Right forelimb (tissue), 1 donor: ENCODE data around the gene LZIC.

ENCODE experiments used
- DNase-seq: peaks from one replicate; pipeline ENCODE4 v3.0.0-alpha.2; 2018

The LZIC gene

DNA sequence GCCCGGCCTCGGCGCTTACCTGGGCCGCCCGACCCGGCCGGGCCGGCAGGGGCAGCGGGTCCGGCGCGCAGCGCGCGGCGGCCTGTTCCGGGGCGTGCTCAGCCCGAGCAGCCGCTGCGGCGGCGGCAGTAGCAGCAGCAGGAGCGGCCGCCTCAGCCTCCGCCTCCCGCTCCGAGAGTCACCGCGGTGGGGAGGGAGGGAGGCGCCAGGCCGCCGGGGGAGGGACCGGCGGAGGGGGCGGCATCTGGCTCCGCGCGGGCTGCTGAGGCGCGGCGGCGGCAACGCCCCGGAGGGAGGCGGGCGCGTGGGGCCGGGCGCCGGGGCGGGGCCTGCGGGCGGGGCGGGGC lies 33.1 kb downstream of the LZIC start, which contains the start of gene CTNNBIP1:
CTNNBIP1 (minus strand) TSS at position 194 of the 347 bp plus-strand sequence. CDS start 38,205 bp downstream, outside the sequence.
- DNase-seq: no peak

DNA sequence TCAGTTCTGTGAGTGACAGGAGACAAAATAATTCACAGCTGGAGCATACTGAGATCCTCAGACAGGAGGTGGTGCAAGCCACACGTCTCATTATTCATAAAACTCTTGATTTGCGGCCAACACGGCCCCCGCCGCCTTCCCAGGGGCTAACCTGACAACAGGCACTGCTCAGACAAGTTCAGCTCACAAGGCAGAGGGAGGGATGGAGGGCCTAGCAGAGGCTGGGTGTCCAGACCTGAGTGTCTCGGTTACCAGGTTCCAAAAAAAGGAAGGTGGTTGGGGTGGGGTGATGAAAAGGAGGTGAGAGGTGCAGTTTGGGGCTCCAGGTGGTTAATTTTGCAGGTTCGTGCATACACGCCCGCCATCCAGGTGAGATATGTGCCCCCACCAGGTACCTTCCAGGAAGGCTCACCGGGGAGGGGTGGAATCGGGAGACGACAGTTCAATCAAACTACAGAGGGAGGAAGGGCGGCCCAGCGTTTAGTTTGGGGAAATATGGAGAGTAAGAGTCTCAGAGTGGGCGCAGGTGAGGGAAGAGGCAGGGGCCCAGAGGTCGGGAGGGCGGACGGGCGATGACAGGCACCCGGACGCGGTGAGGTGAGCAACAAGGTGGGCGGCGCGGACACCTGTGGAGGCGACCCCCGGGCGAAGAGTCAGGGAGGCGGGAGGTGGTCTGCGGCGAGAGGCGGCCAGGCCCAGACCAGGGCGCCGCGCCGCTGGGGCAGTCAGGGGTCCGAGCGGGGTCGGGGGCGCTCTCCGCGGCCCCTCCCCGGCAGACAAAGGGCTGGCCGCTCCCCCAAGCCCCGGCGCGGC lies 33.8 kb downstream of the LZIC start:
- DNase-seq: no peak

DNA sequence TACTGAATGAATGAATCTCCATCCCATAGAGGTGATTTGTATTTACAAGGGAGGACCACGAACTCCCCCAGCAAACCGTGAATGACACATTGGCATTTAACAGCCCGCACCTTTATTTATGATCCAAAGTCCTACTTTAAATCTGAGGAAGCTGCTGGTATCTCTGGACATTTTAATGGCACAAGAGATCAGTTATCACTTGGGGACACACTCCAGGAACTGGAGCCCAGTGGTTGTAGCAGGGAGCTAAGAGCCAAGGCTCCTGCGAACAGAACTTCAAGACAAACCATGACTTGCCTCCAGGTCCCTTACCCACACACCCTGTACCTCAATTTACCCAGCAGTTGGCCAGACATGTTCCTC lies 34.3 kb downstream of the LZIC start:
- no peak for DNase-seq

DNA sequence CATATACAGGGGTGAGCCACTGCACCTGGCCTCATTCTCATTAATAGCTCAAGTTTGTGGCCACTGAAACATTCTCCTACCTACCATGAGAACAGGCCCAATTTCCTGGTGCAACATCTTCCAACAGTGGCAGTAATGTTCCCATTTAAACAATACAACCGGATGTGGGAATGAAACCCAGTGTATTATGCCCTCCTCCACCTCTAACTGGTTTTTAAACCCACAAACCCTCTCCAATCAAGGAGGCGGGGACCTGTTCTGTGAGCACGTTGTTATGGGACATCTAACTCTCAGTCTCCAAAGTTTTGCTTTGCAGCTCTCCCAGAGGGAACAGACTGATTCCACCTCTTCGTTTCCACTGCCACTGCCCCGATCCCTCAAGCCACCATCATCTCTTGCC lies 35.8 kb downstream of the LZIC start:
- no peak for DNase-seq

DNA sequence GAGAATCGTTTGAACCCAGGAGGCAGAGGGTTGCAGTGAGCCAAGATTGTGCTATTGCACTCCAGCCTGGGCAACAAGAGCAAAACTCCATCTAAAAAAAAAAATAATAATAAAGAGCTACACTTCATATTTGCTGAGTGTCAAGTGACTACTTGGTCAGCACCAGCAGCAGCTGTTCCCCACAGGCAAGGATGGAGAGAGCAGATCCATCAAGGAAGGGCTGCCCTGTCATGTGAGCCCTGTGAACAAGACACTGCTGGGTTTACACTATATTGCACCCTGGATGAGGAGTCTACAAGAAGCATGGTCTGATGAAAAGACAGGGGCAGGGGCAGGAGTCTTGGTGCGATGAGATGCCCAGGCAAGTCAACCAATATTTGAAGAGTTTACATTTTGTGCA lies 36.7 kb downstream of the LZIC start:
- DNase-seq: no peak

DNA sequence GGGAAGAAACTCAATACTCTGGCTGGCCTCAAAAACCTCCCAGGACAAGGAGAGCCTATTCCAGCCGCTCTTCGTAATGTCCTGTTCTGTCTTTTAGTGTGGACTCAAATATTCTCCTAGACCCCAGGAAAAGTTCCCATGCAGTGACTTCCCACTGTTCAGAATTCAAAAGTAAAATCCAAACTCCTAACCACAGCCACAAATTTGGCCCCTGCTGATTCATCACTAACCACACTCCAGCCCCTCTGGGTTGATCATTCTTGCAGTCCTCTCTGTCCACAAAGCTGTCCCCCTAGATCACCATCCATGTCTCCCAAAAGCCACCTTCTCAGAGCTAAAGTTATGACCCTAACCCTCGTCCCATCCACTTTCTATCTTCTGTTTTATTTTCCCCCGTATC lies 38.2 kb downstream of the LZIC start:
- no peak for DNase-seq

DNA sequence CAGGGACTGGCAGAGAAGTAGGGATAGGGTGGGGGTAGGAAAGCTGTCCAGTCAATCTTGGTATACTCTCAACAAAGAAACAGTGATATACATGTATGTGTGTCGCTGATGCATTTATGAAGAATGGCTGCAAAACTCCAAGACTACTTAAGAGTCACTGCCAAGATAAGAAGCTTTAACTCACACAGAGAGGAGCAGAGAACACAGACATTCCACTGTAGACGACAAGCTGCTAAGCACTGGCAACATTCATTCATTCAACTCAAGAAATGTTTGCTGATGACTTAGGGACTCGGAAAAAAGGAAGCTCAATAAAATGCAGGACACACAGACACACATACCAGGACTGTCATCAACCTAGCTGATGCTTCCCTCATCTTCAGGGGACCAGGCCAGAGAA lies 38.6 kb downstream of the LZIC start:
- DNase-seq: no peak

DNA sequence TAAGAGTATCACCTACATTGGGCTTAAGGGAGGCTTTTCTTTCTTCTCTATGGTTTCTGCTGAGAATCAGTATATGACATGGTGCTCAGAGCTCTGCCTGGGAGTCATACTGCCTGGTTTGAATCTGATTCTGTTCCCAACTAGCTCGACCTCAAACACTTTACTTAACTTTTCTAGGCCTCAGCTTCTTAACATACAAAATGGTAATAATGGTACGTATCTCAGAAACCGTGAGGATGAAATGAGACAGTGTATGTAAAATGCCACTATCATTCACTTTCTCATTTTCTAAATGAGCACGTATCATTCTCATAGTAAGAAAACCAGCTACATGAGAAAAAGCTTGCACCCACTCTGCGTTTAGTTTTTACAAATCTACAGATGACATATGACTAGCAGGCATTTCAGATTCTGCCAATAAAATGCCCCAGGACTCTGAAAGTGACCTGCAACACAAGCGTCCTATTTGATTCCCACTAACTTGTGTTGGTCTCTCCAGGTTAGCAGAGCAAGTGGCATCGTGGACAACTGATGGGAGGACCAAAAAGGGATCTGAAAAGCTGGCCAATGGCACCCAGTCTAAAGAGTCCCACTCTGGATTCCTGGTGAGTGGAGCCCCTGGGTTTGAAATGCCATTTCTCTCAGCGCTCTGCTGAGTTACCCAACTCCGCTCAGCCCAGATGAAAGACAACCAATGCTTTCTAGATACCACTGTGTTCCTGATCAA lies 39.2 kb downstream of the LZIC start:
- no peak for DNase-seq

DNA sequence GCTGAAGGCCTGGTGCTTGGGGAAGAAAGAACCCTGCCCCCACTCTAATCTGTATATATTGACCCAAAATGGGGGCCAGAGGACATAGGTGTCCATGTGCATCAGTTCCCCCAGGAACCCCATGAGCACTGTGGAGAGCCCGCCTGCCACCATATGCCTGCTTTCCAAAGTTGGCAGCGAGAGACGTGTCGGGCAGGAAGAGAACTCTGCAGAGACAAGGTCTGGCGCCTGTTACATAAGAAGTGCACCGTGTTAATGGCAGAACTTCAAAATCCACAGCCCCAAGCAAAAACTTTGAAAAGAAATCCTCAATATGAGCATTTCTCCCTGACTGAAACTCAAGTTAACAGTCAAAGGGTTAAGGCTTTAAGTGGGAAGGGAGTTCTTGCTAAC lies 41.1 kb downstream of the LZIC start:
- DNase-seq: no peak

DNA sequence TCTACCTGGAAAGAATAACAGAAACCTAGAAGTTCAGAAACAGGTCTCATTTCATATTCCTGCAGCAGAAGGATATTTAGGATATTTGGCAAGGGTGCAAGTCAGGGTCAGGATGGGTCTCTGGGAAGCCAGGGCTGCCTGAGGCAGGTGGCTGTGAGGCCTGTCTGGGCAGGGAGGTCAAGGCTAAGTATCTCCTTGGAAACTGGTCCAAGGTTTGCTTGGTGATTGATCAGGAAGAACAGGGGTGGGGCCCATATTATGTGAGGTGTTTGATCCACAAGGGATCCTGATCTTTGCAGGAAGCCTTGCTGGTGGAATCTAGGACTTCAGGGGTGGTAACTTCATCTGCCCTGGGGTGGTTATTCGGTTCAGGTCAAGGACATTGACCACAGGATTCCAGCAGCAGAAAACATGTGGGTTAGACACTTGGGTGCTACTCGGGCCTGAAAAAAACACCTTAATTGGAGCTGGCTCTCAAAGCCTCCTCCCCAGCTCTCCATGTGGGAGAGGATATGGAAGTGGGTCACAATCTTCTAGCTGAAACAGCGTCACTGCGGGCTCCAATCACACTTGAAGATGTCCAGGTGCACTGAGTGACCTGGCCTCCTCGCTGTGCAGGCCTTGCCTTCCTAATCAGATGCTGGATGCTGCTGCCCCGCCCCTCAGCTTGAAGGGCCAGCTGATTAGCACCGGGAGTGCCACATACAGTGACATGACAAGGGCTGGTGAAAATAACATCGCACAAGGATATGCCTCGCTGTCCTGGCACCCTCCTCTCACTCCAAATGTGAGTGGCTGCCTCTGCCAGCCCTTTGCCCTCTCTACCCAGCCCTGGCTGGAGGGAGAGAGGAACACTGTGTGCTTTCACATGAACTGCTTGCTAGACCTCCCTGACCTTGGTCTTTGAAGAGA lies 41.8 kb downstream of the LZIC start:
- no peak for DNase-seq

DNA sequence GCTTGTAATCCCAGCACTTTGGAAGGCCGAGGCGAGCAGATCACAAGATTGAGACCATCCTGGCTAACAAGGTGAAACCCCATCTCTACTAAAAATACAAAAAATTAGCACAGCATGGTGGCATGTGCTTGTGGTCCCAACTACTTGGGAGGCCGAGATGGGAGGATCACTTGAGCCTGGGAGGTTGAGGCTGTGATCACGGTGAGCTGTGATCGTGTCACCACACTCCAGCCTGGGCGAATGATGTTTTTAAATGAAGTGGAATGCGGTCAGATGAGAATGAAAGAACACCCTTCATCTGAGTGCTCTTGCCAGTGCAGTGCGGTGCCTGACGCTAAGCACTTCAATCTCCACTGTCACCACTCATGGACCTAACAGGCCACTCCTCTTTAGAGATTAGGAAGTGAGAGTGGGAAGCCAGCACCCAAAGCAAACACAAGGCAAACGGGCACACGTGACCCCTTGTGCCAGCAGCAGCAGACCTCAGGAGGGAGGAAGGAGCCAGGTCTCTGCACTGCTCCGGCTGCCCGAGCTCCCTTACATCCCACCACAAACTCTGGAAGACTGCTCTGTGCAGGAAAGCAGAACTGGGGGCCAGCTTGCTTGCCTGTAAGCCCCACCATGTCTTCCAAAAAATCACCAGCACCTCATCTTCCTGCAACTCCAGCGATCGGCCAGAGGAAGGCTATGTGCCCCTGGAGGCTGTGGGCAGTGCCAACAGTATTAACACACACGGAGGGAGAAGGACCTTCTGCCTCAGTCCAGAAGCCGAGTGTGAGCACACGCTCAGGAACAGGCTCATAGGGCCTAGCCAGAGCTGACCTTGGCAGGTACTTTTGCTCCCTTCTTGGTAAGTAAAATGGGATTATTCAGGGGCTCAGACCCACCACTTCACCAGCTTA lies 42.8 kb downstream of the LZIC start:
- DNase-seq: no peak

DNA sequence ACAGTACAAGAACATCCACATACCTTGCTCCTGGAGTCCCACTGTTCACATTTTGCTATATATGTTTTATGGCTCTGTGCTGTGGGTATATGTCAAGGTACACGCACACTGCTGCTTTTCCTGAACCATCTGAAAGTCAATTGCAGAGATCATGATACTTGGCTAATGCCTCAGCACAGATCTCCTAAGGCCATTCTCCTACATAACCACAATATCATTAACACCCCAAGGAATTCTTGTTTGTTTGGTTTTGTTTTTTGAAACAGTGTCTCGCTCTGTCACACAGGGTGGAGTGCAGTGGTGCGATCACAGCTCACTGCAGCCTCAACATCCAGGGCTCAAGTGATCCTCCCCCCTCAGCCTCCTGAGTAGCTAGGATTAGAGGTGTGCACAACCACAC lies 49.1 kb downstream of the LZIC start:
- DNase-seq: no peak

DNA sequence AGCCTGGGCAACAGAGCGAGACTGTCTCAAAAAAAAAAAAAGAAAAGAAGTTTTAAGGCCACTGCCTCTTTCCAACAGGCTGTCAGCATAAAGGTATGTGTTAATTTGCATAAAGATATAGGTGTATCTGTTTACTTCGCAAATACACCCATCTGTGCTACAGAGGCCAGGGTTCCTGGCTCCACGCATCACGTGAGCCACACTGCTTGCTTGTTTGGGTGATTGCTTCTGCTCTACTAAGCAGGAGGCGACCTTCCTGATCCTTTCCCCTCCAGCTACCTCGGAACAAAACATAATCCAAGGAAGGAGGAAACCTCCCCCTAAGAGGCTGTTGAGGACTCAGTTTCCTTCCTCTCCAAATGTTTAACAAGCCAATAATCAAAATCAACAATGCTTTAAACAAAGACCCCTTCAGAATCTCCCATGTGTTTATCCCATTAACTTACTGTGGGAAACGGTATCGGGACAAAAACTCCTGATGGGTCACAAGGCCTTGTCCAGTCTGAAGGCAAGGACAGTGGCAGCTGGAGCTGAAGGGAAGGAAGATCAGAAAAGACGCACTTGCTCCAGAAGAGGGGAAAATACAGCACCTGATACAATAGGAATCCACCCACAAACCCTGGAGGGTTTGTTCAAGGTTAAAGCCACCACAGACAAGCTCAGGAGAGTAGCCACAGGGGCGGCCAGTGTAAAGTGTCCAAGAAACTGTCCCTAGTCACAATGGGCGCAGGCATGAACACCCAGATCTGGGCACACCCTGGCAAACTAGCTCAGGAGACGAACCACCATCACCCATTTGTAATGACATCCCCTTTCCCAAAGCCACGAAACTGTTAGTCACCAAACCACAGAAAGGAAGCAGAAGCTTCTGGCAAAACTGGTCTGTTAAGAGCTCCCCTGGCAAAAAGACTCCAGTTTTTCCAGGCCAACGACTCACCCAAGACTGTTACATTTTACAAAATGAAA lies 50.3 kb downstream of the LZIC start:
- DNase-seq: no peak

DNA sequence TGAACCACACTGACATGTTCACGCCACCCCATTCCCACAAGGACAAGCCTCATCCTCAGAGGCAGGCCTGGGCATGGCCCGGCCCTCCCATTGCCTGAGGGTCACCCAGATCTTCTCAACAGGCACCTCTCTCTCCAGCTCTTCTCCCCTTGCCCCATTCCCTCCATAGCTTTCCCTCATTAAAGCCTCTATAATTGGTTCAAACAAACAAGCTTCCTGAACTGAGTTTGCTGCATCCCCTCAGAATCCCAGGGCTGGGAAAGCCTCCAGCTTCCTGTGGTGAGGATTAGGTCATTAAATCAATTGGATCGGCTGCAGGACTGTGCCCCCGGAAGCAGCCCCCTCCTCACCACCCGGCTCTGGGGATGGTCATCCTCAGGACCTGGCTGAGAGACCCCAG lies 52.0 kb downstream of the LZIC start:
- no peak for DNase-seq

DNA sequence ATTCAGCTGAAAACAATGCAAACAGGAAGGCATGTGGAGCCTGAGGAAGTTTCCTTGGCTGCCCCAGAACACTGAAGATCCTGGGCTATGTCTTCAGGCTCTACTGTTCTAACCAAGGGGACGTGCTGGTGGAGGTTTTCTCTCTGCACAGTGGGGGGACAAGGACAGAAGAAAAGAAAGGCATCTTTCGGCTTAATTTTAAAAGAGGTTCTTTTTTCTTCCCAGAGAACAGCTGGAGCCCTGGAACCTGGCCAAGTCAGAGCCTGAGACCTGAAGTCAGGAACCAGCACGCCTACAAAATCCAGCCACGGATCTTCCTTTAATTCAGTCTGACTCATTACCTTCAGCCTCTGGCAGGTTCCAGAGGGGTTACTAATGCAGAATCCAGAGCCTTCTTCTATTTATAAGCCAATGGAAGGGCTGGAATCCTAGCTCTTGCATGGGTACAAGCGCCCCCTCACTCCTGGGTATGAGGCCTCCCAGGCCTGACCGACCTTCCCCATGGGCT lies 52.9 kb downstream of the LZIC start:
- DNase-seq: no peak

DNA sequence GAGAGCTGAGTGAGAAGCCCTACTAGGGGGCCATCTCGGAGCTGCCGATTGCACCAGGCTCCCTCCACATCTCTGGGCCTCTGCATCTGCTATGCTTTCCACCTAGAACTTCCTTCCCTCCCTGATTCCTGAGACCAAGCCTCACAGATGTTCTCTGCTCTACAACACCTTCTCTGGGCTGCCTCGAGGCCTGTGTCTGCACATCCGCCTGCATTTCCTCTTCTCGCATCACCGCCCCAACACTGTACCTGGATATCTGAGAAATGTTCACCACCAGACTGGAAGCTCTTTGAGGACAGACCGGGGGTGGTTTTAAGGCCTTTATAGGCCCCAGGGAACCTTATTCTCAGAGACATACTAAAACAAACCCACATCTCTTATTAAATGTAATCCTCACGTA lies 53.8 kb downstream of the LZIC start:
- no peak for DNase-seq

DNA sequence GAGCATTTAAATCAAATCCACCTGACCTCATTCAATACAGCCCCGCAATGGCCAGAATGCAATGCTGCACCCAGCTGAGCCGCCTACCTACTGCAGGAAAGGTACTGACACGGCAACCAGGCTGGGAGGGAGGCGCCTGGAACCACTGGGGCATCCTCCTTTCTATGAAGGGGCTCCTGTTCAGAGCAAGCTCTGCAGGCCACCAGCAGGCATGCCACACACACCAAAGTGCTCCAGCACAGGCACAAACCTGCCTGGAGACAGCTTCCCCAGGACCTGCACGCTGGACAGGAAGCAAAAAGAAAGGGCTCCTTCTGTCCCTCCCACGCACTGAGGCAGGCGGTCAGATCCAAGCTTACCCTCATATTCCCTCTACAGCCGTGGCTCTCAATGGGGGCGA lies 54.3 kb downstream of the LZIC start:
- DNase-seq: no peak

DNA sequence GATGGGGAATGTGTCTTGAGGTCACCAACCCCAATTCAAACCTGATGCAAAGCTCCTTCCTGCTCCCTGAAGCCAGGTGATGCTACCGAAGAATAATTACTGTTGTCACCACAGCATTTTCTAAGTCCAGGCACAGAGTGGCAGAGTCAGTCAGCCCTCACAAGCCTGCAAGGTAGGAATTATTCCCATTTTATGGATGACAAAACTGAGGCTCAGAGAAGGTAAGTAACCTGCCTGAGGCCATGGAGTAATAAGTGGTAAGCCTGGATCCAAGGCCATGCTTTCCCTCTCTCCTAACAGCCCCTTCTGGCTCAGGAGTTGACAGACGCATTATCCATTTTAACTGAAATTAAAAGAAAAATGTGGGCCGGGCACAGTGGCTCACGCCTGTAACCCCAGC lies 56.1 kb downstream of the LZIC start:
- DNase-seq: no peak

DNA sequence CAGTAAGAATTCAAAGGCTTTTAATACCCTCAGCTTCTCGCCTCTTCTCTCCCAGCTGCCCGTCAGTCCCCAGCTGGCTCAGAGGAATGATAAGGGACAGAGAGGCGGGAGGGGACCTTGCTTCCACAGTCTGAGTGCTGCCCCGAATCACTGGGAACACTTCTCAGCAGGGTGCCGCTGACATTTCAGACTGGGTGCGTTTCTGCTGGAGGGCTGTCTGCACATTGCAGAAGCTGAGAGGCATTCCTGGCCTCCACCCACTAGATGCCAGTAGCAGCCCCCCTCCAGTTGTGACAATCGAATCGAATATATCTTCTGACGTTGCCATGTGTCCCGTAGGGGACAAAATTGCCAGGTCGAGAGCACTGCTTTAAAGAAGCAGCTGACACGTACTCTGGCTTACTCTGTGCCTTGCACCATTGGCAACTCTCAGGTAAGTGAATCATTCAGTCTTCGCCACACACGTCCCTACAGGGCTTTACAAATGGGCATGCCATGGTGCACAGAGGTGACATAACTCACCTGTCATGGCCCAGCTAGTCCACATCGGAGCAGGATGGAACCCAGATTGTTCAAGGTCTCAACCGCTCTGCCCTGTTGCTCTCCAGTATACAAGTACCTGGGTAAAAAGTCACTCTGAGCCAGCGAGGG lies 57.0 kb downstream of the LZIC start:
- DNase-seq: no peak

DNA sequence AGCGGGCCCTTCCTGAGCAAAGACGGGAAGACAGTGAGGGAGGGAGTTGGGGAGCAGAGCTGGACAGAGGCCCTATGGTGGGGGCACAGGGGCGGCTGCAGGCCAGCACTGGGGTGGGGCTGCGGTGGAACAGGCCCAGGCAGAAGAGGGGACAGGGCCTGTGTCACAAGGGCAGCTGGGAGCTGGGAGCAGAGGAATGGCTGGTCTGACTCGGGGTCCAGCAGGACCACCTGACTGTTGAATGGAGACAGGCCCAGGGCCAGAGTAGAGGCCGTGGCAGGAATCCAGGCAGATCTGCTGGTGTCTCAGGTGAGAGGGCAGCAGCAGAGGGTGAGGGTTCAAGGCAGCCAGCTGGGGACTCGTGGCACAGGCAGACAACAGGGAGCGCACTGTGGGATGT lies 58.4 kb downstream of the LZIC start:
- DNase-seq: no peak
